ENCODE results near the gene PUS1. TPM values are rescaled to one million over a fixed set of nuclear protein-coding genes. Genes with fewer than 3 reads are reported as not detected.

Gene PUS1
- total RNA-seq, 6 experiments from 2014 or later, result 14.7 to 23.1 (median 17.7) TPM

DNA sequence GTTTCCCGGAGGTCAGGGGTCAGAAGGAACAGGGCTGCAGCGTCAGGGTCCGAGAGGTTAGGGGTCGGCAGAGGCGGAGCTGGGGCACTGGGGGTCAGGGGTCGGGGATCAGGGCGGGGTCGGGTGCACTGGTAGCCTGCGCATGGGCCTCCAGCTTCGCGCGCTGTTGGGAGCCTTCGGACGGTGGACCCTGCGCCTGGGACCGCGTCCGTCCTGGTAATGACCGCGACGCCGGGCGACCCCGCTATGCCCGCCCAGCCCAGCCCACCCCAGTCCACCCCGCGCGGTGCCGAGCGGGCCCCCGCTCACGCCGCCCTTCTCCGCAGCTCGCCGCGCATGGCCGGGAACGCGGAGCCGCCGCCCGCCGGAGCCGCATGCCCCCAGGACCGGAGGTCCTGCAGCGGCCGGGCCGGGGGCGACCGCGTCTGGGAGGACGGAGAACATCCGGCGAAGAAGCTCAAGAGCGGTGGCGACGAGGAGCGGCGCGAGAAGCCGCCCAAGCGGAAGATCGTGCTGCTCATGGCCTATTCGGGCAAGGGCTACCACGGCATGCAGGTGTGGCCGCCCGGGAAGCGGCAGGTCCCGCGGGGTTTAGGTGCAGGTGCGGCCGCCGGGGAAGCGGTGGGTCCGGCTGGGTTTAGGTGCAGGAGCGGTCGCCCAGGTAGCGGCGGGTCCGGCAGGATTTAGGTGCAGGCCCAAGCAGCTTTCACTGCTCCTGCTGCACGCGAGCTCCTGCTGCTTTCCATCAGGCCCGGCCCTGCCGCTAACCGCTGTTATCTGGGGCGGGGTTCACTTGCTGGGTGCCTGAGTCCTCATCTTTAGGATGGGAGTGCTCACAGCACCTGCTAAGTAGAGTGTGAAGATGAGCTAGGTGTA is 743 bp downstream of the PUS1 start:
- Histone ChIP-seq H3K27ac (no peak overlapping the region), H3K4me1 (peaks cover 0 to 8% (median 0%) of the 10 kb centered on the region in 4 donors), H3K27me3 (no peaks in the 10 kb centered on the region), H3K4me3 (peak overlapping the region; percentile 80 to 87 (median 85)), H3K36me3 (peaks cover 0 to 26% (median 15%) of the 10 kb centered on the region in 4 donors), H3K9me3 (no peaks in the 10 kb centered on the region)
- no peak for TF ChIP-seq POLR2A (IDR thresholded peaks at IDR 0.05)
- TF ChIP-seq, protein P1, sequence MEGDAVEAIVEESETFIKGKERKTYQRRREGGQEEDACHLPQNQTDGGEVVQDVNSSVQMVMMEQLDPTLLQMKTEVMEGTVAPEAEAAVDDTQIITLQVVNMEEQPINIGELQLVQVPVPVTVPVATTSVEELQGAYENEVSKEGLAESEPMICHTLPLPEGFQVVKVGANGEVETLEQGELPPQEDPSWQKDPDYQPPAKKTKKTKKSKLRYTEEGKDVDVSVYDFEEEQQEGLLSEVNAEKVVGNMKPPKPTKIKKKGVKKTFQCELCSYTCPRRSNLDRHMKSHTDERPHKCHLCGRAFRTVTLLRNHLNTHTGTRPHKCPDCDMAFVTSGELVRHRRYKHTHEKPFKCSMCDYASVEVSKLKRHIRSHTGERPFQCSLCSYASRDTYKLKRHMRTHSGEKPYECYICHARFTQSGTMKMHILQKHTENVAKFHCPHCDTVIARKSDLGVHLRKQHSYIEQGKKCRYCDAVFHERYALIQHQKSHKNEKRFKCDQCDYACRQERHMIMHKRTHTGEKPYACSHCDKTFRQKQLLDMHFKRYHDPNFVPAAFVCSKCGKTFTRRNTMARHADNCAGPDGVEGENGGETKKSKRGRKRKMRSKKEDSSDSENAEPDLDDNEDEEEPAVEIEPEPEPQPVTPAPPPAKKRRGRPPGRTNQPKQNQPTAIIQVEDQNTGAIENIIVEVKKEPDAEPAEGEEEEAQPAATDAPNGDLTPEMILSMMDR (IDR thresholded peaks at IDR 0.05), result no peak
- DNase-seq (peak in 1 of 3 donors; percentile 49), ATAC-seq (peak; percentile 2 to 21 (median 6))
- intact Hi-C loops (cut with DNase I), result loop anchor here in 1 of 2 donors (10.0 kb wide), 1 partner anchor 75 kb away; no protein-coding TSS in a partner anchor
- WGBS (ENCODE audit: insufficient coverage, low coverage, low lambda C conversion rate, missing lambda C conversion rate), result 1% methylated on average over 15 of the region's 87 CpGs

DNA sequence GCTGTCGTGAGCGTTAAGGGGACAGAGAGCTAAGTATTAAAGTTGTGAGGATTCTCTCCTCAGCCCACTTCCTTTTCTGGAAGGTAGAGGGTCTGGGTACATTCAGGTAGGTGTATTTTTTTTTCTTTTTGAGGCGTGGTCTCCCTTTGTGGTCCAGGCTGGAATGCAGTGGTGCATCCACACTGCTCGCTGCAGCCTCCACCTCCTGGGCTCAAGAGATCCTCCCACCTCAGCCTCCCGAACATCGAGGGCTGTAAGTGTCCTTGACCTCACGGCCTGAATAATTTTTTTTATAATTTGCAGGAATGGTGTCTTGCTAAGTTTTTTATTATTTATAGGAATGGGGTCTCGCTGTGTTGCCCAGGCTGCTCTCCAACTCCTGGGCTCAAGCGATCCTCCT is 1.4 kb downstream of the PUS1 start:
- intact Hi-C loops (cut with DNase I), result loop anchor here in 1 of 2 donors (10.0 kb wide), 1 partner anchor 76 kb away; no protein-coding TSS in a partner anchor
- H3K36me3 ChIP-seq, result peaks cover 0 to 26% (median 15%) of the 10 kb centered on the region in 4 donors
- no peak overlapping the region for H3K27ac ChIP-seq
- peak overlapping the region; percentile 80 to 87 (median 85) for H3K4me3 ChIP-seq
- 59% methylated on average over 6 of the region's 9 CpGs for WGBS (ENCODE audit: insufficient coverage, low coverage, low lambda C conversion rate, missing lambda C conversion rate)
- H3K4me1 ChIP-seq, result peaks cover 0 to 8% (median 0%) of the 10 kb centered on the region in 4 donors
- DNase-seq (no peak), ATAC-seq (no peak)
- no peaks in the 10 kb centered on the region for H3K27me3 ChIP-seq
- H3K9me3 ChIP-seq, result no peaks in the 10 kb centered on the region
- TF ChIP-seq, protein P1 (IDR thresholded peaks at IDR 0.05), result no peak
- TF ChIP-seq POLR2A (IDR thresholded peaks at IDR 0.05), result no peak

DNA sequence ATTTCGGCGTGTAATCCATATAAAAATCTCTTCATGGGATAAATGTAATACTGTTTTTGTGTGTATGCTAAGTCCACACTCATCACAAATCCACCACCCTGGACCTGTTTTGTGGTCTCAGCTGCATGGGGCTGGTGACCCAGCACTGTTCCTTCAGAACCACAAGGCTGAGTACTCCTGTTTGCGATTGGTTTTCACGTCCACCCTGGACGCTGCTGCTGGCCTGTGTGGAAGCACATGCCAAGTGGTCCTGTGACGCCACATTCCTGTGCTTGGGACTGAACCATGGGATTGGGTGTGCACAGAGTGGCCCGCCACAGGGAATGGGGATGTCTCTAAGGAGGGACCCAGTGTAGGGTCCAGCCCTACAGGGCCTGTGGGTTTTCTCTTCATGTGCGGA is 4.3 kb downstream of the PUS1 start:
- no peaks in the 10 kb centered on the region for H3K9me3 ChIP-seq
- no peak overlapping the region for H3K4me3 ChIP-seq
- no peak overlapping the region for H3K27ac ChIP-seq
- H3K36me3 ChIP-seq, result peaks cover 0 to 26% (median 15%) of the 10 kb centered on the region in 4 donors
- ATAC-seq (no peak), DNase-seq (peak in 1 of 3 donors; percentile 5)
- WGBS (ENCODE audit: insufficient coverage, low coverage, low lambda C conversion rate, missing lambda C conversion rate), result 100% methylated on average over 4 of the region's 8 CpGs
- peaks cover 0 to 8% (median 0%) of the 10 kb centered on the region in 4 donors for H3K4me1 ChIP-seq
- H3K27me3 ChIP-seq, result no peaks in the 10 kb centered on the region
- TF ChIP-seq POLR2A (IDR thresholded peaks at IDR 0.05), result no peak
- TF ChIP-seq, protein P1 (IDR thresholded peaks at IDR 0.05), result no peak
- intact Hi-C loops (cut with DNase I), result loop anchor here in 1 of 2 donors (10.0 kb wide), 1 partner anchor 79 kb away; no protein-coding TSS in a partner anchor

- WGBS (ENCODE audit: insufficient coverage, low coverage, low lambda C conversion rate, missing lambda C conversion rate), result 93% methylated on average over 11 of the region's 11 CpGs
- ATAC-seq (no peak), DNase-seq (peak in 1 of 3 donors; percentile 7)
- peaks cover 0 to 8% (median 0%) of the 10 kb centered on the region in 4 donors for H3K4me1 ChIP-seq
- no peak for TF ChIP-seq POLR2A (IDR thresholded peaks at IDR 0.05)
- TF ChIP-seq, protein P1 (IDR thresholded peaks at IDR 0.05), result no peak
- no peak overlapping the region for H3K4me3 ChIP-seq
- intact Hi-C loops (cut with DNase I), result loop anchor here in 1 of 2 donors (10.0 kb wide), 1 partner anchor 80 kb away; no protein-coding TSS in a partner anchor
- H3K27ac ChIP-seq, result no peak overlapping the region
- H3K27me3 ChIP-seq, result no peaks in the 10 kb centered on the region
- H3K36me3 ChIP-seq, result peaks cover 0 to 29% (median 16%) of the 10 kb centered on the region in 4 donors
- H3K9me3 ChIP-seq, result no peaks in the 10 kb centered on the region
These were observed 5.5 kb downstream of the PUS1 start for GRCh38 chr12:131934535-131934934.

Measured in right lobe of liver (tissue), 6 donors.